ENCODE data around the gene RETN. TPM values are rescaled to one million over a fixed set of nuclear protein-coding genes. Genes with fewer than 3 reads are reported as not detected.

RETN gene
- total RNA-seq, 1 experiment from 2014 or later = not detected

DNA sequence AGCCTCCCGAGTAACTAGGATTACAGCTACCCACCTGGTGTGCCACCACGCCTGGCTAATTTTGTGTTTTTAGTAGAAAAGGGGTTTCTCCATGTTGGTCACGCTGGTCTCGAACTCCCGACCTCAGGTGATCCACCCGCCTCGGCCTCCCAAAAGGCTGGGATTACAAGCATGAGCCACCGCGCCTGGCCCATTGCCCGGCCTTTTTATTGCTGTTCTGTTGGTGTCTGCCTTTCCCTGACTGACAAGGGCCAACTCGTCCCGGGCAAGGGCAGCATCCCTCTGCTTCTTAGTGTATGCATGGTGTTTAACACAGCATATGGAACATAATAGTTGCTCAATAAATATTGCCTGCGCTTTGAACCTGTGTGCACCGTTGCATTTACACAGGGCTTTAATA is 6.2 kb upstream of the RETN start:
- ChIA-PET POLR2A (ENCODE audit: low non-redundant PET) (no interaction called here), CTCF (no interaction called here)
- intact Hi-C loops (cut with micrococcal nuclease; ENCODE audit: unreplicated experiment) = no loop called here
- no peak overlapping the region for H3K4me3 ChIP-seq (ENCODE audit: low read depth, low read length, poor library complexity, severe bottlenecking)
- DNase-seq (ENCODE audit: low spot score) = no peak
- BruUV-seq (replicated peaks) = no TSS peak
- H3K27ac ChIP-seq (ENCODE audit: low read depth, low read length, poor library complexity, severe bottlenecking) = no peak overlapping the region
- no peaks in the 10 kb centered on the region for H3K27me3 ChIP-seq (replicated peaks; ENCODE audit: insufficient read depth, low read depth, low read length, poor library complexity)
- TF ChIP-seq, protein P1, sequence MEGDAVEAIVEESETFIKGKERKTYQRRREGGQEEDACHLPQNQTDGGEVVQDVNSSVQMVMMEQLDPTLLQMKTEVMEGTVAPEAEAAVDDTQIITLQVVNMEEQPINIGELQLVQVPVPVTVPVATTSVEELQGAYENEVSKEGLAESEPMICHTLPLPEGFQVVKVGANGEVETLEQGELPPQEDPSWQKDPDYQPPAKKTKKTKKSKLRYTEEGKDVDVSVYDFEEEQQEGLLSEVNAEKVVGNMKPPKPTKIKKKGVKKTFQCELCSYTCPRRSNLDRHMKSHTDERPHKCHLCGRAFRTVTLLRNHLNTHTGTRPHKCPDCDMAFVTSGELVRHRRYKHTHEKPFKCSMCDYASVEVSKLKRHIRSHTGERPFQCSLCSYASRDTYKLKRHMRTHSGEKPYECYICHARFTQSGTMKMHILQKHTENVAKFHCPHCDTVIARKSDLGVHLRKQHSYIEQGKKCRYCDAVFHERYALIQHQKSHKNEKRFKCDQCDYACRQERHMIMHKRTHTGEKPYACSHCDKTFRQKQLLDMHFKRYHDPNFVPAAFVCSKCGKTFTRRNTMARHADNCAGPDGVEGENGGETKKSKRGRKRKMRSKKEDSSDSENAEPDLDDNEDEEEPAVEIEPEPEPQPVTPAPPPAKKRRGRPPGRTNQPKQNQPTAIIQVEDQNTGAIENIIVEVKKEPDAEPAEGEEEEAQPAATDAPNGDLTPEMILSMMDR (conservative IDR thresholded peaks at IDR 0.05; ENCODE audit: low read depth, low read length) = no peak
- no peak for TF ChIP-seq EZH2 (IDR thresholded peaks at IDR 0.05; ENCODE audit: borderline replicate concordance, low read depth, low read length, poor library complexity, severe bottlenecking)
- H3K9me3 ChIP-seq (ENCODE audit: low read depth, low read length, poor library complexity, severe bottlenecking) = no peaks in the 10 kb centered on the region
- no peaks in the 10 kb centered on the region for H3K4me1 ChIP-seq (ENCODE audit: insufficient read depth, low read length, poor library complexity, severe bottlenecking)
- H3K36me3 ChIP-seq (ENCODE audit: insufficient read depth, low read length, poor library complexity, severe bottlenecking) = no peaks in the 10 kb centered on the region

DNA sequence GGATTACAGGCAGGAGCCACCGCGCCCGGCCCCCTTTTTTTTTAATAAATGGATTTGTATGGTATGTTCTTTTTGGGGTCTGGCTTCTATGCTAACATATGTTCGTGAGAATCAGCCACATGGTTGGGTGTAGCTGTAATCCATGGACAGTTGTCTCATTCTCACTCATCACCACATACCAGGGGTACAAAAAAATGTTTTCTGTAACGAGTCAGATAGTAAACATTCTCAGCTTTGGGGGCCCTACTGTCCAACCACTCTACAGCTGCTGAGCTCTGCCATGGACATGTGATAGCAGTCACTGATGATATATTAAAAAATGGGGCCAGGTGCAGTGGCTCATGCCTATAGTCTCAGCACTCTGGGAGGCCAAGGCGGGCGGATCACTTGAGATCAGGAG is 5.1 kb upstream of the RETN start:
- intact Hi-C loops (cut with micrococcal nuclease; ENCODE audit: unreplicated experiment) = no loop called here
- H3K27me3 ChIP-seq (replicated peaks; ENCODE audit: insufficient read depth, low read depth, low read length, poor library complexity) = no peaks in the 10 kb centered on the region
- H3K4me3 ChIP-seq (ENCODE audit: low read depth, low read length, poor library complexity, severe bottlenecking) = no peak overlapping the region
- H3K36me3 ChIP-seq (ENCODE audit: insufficient read depth, low read length, poor library complexity, severe bottlenecking) = no peaks in the 10 kb centered on the region
- no TSS peak for BruUV-seq (replicated peaks)
- no peak for DNase-seq (ENCODE audit: low spot score)
- no peaks in the 10 kb centered on the region for H3K9me3 ChIP-seq (ENCODE audit: low read depth, low read length, poor library complexity, severe bottlenecking)
- no peaks in the 10 kb centered on the region for H3K4me1 ChIP-seq (ENCODE audit: insufficient read depth, low read length, poor library complexity, severe bottlenecking)
- ChIA-PET POLR2A (ENCODE audit: low non-redundant PET) (no interaction called here), CTCF (interaction anchor here (0.6 kb wide), 1 partner anchor 17 kb away, joined by 4 read pairs; the partner anchor contains the start of gene TRAPPC5)
- no peak overlapping the region for H3K27ac ChIP-seq (ENCODE audit: low read depth, low read length, poor library complexity, severe bottlenecking)
- TF ChIP-seq, protein P1 (conservative IDR thresholded peaks at IDR 0.05; ENCODE audit: low read depth, low read length) = no peak
- no peak for TF ChIP-seq EZH2 (IDR thresholded peaks at IDR 0.05; ENCODE audit: borderline replicate concordance, low read depth, low read length, poor library complexity, severe bottlenecking)

DNA sequence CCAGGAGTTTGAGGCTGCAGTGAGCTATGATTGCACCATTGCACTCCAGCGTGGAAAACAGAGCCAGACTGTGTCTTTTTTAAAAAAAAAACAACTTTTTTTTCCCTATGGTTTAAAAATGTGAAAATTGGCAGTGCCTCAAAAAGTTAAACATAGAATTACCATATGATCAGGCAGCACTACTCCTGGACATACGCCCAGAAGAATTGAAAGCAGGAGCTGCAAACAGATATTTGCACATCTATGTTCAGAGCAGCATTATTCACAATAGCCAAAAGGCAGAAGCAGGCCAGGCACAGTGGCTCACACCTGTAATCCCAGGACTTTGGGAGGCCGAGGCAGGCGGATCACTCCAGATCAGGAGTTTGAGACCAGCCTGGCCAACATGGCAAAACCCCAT is 3.8 kb upstream of the RETN start:
- intact Hi-C loops (cut with micrococcal nuclease; ENCODE audit: unreplicated experiment) = no loop called here
- Histone ChIP-seq H3K27me3 (replicated peaks; ENCODE audit: insufficient read depth, low read depth, low read length, poor library complexity) (no peaks in the 10 kb centered on the region), H3K27ac (ENCODE audit: low read depth, low read length, poor library complexity, severe bottlenecking) (no peak overlapping the region), H3K4me1 (ENCODE audit: insufficient read depth, low read length, poor library complexity, severe bottlenecking) (no peaks in the 10 kb centered on the region), H3K4me3 (ENCODE audit: low read depth, low read length, poor library complexity, severe bottlenecking) (no peak overlapping the region), H3K9me3 (ENCODE audit: low read depth, low read length, poor library complexity, severe bottlenecking) (no peaks in the 10 kb centered on the region), H3K36me3 (ENCODE audit: insufficient read depth, low read length, poor library complexity, severe bottlenecking) (no peaks in the 10 kb centered on the region)
- BruUV-seq (replicated peaks) = no TSS peak
- ChIA-PET POLR2A (ENCODE audit: low non-redundant PET) (no interaction called here), CTCF (no interaction called here)
- no peak for TF ChIP-seq EZH2 (IDR thresholded peaks at IDR 0.05; ENCODE audit: borderline replicate concordance, low read depth, low read length, poor library complexity, severe bottlenecking)
- TF ChIP-seq, protein P1 (conservative IDR thresholded peaks at IDR 0.05; ENCODE audit: low read depth, low read length) = no peak
- DNase-seq (ENCODE audit: low spot score) = no peak

Data from A673 (cell line).